Measurements from ENCODE around the gene CD46. TPM values are rescaled to one million over a fixed set of nuclear protein-coding genes. Genes with fewer than 3 reads are reported as not detected.

The CD46 gene
- total RNA-seq, 1 donor from 2014 or later: 93.8 TPM

- DNase-seq (ENCODE audit: low read depth, low spot score): no peak
- H3K4me3 Mint-ChIP-seq: no peak overlapping the region
- H3K4me1 Mint-ChIP-seq: no peaks in the 10 kb centered on the region
- H3K36me3 Mint-ChIP-seq (ENCODE audit: low read depth): peaks cover 4% of the 10 kb centered on the region
- H3K9me3 Mint-ChIP-seq: no peaks in the 10 kb centered on the region
- no peak for TF ChIP-seq CTCF (conservative IDR thresholded peaks at IDR 0.05)
- H3K27ac Mint-ChIP-seq (ENCODE audit: unreplicated experiment): no peak overlapping the region
- H3K27me3 Mint-ChIP-seq (ENCODE audit: low read depth): no peaks in the 10 kb centered on the region
Measured at GRCh38 chr1:207817166-207817565, 65.3 kb downstream of the CD46 start.

GRCh38 chr1:207817778-207818751 is 66.2 kb downstream of the CD46 start:
- H3K36me3 Mint-ChIP-seq (ENCODE audit: low read depth): peaks cover 4% of the 10 kb centered on the region
- H3K9me3 Mint-ChIP-seq: no peaks in the 10 kb centered on the region
- H3K27me3 Mint-ChIP-seq (ENCODE audit: low read depth): no peaks in the 10 kb centered on the region
- peaks cover 4% of the 10 kb centered on the region for H3K4me1 Mint-ChIP-seq
- H3K27ac Mint-ChIP-seq (ENCODE audit: unreplicated experiment): no peak overlapping the region
- H3K4me3 Mint-ChIP-seq: no peak overlapping the region
- no peak for DNase-seq (ENCODE audit: low read depth, low spot score)
- TF ChIP-seq CTCF (conservative IDR thresholded peaks at IDR 0.05): no peak

- Mint-ChIP-seq H3K27ac (ENCODE audit: unreplicated experiment) (no peak overlapping the region), H3K4me3 (no peak overlapping the region), H3K9me3 (no peaks in the 10 kb centered on the region), H3K27me3 (ENCODE audit: low read depth) (no peaks in the 10 kb centered on the region), H3K36me3 (ENCODE audit: low read depth) (peaks cover 4% of the 10 kb centered on the region), H3K4me1 (peaks cover 8% of the 10 kb centered on the region)
- TF ChIP-seq CTCF (conservative IDR thresholded peaks at IDR 0.05): no peak
- no peak for DNase-seq (ENCODE audit: low read depth, low spot score)
Measured at GRCh38 chr1:207818971-207819451, 67.2 kb downstream of the CD46 start.

GRCh38 chr1:207820568-207821463 is 69.0 kb downstream of the CD46 start:
- H3K27ac Mint-ChIP-seq (ENCODE audit: unreplicated experiment): no peak overlapping the region
- no peak overlapping the region for H3K4me3 Mint-ChIP-seq
- no peak for DNase-seq (ENCODE audit: low read depth, low spot score)
- peaks cover 20% of the 10 kb centered on the region for H3K4me1 Mint-ChIP-seq
- peaks cover 2% of the 10 kb centered on the region for H3K36me3 Mint-ChIP-seq (ENCODE audit: low read depth)
- TF ChIP-seq CTCF (conservative IDR thresholded peaks at IDR 0.05): no peak
- no peaks in the 10 kb centered on the region for H3K27me3 Mint-ChIP-seq (ENCODE audit: low read depth)
- no peaks in the 10 kb centered on the region for H3K9me3 Mint-ChIP-seq

GRCh38 chr1:207821464-207822045 is 69.7 kb downstream of the CD46 start:
- Mint-ChIP-seq H3K27me3 (ENCODE audit: low read depth) (no peaks in the 10 kb centered on the region), H3K4me1 (peaks cover 27% of the 10 kb centered on the region)
- DNase-seq (ENCODE audit: low read depth, low spot score): no peak

More at GRCh38 chr1:207821464-207822045, 69.7 kb downstream of the CD46 start:
- Mint-ChIP-seq H3K9me3 (no peaks in the 10 kb centered on the region), H3K27ac (ENCODE audit: unreplicated experiment) (no peak overlapping the region), H3K36me3 (ENCODE audit: low read depth) (peaks cover 2% of the 10 kb centered on the region), H3K4me3 (no peak overlapping the region)
- TF ChIP-seq CTCF (conservative IDR thresholded peaks at IDR 0.05): no peak

Data from neural crest cell (in vitro differentiated cells).